ENCODE measurements around the gene TTLL11. TPM values are rescaled to one million over a fixed set of nuclear protein-coding genes. Genes with fewer than 3 reads are reported as not detected.

TTLL11 gene
- total RNA-seq, 1 donor from 2014 or later: 4.0 TPM

DNA sequence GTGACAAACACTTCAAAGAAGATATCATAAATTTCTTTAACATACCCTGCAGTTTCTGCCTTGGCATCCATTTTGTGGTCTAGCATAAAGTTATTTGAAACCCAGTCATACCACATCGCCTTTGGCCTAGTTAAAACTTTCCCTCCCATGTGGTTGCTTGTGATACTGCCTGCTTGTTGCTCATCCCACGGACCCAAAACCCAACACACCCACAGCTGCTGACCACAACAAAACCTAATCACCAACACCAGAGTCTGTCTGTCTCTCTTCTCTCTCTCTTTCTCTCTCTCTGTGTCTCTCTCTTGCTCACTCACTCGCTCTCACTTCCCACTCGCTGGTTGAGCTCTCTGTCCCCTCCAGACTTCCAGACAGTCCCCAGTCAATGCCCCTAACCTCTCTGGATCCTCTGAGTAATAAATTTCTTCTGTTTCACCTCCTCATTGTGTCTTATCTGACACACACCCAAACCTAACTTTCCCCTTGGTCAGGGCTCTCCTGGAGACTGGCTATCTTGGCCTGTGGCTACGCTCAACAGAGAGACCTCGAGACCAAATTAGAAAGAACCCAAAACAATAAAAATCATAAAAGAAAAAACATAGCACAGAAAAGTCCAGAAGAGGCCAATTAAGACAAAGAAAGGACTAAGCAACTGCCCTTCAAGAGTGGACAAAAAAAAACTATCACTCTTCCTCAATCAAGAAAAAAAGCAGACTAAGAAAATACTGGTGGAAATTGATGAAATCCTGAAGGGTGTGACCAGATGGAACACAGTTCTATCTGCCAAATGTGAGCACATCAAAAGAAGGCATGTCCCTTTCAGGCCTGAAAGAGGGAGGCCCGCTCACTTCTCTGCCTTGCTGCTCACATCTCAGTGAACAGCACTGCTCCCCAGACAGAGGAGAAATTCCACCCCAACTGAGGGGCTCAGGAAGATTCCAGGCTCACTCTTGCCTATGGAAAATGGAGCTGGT is 41.5 kb downstream of the TTLL11 start:
- H3K27me3 Mint-ChIP-seq (ENCODE audit: unreplicated experiment): no peaks in the 10 kb centered on the region
- H3K27ac Mint-ChIP-seq (ENCODE audit: unreplicated experiment): no peak overlapping the region
- no peaks in the 10 kb centered on the region for H3K36me3 Mint-ChIP-seq (ENCODE audit: low read depth, unreplicated experiment)
- H3K4me3 Mint-ChIP-seq (ENCODE audit: unreplicated experiment): no peak overlapping the region
- no peak for TF ChIP-seq CTCF (IDR thresholded peaks at IDR 0.05; ENCODE audit: unreplicated experiment)
- DNase-seq (ENCODE audit: low spot score): no peak
- H3K4me1 Mint-ChIP-seq (ENCODE audit: unreplicated experiment): no peaks in the 10 kb centered on the region
- no peaks in the 10 kb centered on the region for H3K9me3 Mint-ChIP-seq (ENCODE audit: unreplicated experiment)

- no peaks in the 10 kb centered on the region for H3K36me3 Mint-ChIP-seq (ENCODE audit: low read depth, unreplicated experiment)
- H3K27me3 Mint-ChIP-seq (ENCODE audit: unreplicated experiment): no peaks in the 10 kb centered on the region
- DNase-seq (ENCODE audit: low spot score): no peak
These were observed 42.9 kb downstream of the TTLL11 start for GRCh38 chr9:122050167-122050566.

GRCh38 chr9:122042056-122042455 is 51.1 kb downstream of the TTLL11 start:
- DNase-seq (ENCODE audit: low spot score): no peak
- H3K27ac Mint-ChIP-seq (ENCODE audit: unreplicated experiment): no peak overlapping the region
- no peak overlapping the region for H3K4me3 Mint-ChIP-seq (ENCODE audit: unreplicated experiment)
- peaks cover 2% of the 10 kb centered on the region for H3K27me3 Mint-ChIP-seq (ENCODE audit: unreplicated experiment)
- TF ChIP-seq CTCF (IDR thresholded peaks at IDR 0.05; ENCODE audit: unreplicated experiment): no peak
- H3K9me3 Mint-ChIP-seq (ENCODE audit: unreplicated experiment): no peaks in the 10 kb centered on the region
- H3K36me3 Mint-ChIP-seq (ENCODE audit: low read depth, unreplicated experiment): no peaks in the 10 kb centered on the region
- no peaks in the 10 kb centered on the region for H3K4me1 Mint-ChIP-seq (ENCODE audit: unreplicated experiment)

More at GRCh38 chr9:122050167-122050566, 42.9 kb downstream of the TTLL11 start:
- no peak overlapping the region for H3K27ac Mint-ChIP-seq (ENCODE audit: unreplicated experiment)
- no peaks in the 10 kb centered on the region for H3K4me1 Mint-ChIP-seq (ENCODE audit: unreplicated experiment)
- no peak for TF ChIP-seq CTCF (IDR thresholded peaks at IDR 0.05; ENCODE audit: unreplicated experiment)
- H3K4me3 Mint-ChIP-seq (ENCODE audit: unreplicated experiment): no peak overlapping the region
- no peaks in the 10 kb centered on the region for H3K9me3 Mint-ChIP-seq (ENCODE audit: unreplicated experiment)

DNA sequence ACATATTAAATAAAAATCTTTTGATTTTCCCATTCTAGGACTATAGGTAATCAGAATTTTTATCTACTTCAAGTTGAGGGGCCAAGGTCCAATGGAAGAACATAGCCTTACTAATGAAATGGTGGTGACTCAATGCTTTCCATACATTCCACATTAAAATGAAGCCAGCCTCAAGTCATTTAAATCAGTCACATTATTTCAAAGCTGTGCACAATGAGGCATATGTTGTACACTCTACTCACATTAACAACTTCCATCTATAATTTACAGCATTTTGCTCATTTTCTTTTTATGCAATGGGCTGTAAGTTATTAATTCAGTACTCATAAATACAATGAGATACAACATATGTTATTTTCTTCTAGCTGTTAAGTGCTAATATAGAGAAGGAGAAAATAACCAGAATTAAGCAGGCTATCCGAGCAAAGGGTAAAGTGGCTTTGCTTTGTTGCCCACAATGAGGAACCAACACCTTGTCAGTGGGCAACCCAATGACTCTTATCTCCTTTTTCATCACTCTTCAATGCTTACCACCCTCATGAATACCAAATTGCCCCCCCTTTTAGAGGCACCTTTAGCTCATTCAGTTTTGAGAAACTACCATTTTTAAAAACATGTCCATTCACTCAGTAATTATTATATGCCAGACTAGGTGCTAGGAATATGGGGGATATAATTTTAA is 52.4 kb downstream of the TTLL11 start:
- TF ChIP-seq CTCF (IDR thresholded peaks at IDR 0.05; ENCODE audit: unreplicated experiment): no peak
- H3K27me3 Mint-ChIP-seq (ENCODE audit: unreplicated experiment): peaks cover 5% of the 10 kb centered on the region
- H3K36me3 Mint-ChIP-seq (ENCODE audit: low read depth, unreplicated experiment): no peaks in the 10 kb centered on the region
- H3K4me1 Mint-ChIP-seq (ENCODE audit: unreplicated experiment): no peaks in the 10 kb centered on the region
- H3K9me3 Mint-ChIP-seq (ENCODE audit: unreplicated experiment): no peaks in the 10 kb centered on the region
- H3K4me3 Mint-ChIP-seq (ENCODE audit: unreplicated experiment): no peak overlapping the region
- no peak overlapping the region for H3K27ac Mint-ChIP-seq (ENCODE audit: unreplicated experiment)
- no peak for DNase-seq (ENCODE audit: low spot score)

DNA sequence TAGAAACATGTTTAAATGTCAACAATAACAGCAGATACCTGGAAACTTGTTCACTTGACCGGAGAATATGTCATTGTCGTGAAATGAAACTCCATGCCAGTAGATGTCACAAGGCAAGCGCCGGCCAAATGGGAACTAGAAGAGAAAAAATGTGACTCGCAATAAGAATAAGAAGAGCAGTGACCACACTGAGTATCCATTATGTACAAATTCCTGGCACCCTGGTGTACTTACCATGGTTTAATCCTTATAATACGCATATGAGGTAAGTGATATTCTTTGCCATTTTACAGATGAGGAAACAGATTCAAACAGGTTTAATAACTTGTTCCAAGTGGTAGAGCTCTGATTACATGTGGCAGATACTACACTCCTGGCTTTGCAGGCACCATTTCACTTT is 53.9 kb downstream of the TTLL11 start:
- no peaks in the 10 kb centered on the region for H3K9me3 Mint-ChIP-seq (ENCODE audit: unreplicated experiment)
- no peak overlapping the region for H3K4me3 Mint-ChIP-seq (ENCODE audit: unreplicated experiment)
- TF ChIP-seq CTCF (IDR thresholded peaks at IDR 0.05; ENCODE audit: unreplicated experiment): no peak
- DNase-seq (ENCODE audit: low spot score): no peak
- H3K27ac Mint-ChIP-seq (ENCODE audit: unreplicated experiment): no peak overlapping the region
- no peaks in the 10 kb centered on the region for H3K36me3 Mint-ChIP-seq (ENCODE audit: low read depth, unreplicated experiment)
- no peaks in the 10 kb centered on the region for H3K4me1 Mint-ChIP-seq (ENCODE audit: unreplicated experiment)
- peaks cover 5% of the 10 kb centered on the region for H3K27me3 Mint-ChIP-seq (ENCODE audit: unreplicated experiment)
